IPS-NIHi7 (cell line): Measurements from ENCODE around the gene GRIK2.

Experiments
- DNase-seq: peaks from one replicate; pipeline ENCODE4 v3.0.0; 2012; ENCODE audit warnings: mixed read lengths; ENCODE audit errors: extremely low spot score

Gene GRIK2

DNA sequence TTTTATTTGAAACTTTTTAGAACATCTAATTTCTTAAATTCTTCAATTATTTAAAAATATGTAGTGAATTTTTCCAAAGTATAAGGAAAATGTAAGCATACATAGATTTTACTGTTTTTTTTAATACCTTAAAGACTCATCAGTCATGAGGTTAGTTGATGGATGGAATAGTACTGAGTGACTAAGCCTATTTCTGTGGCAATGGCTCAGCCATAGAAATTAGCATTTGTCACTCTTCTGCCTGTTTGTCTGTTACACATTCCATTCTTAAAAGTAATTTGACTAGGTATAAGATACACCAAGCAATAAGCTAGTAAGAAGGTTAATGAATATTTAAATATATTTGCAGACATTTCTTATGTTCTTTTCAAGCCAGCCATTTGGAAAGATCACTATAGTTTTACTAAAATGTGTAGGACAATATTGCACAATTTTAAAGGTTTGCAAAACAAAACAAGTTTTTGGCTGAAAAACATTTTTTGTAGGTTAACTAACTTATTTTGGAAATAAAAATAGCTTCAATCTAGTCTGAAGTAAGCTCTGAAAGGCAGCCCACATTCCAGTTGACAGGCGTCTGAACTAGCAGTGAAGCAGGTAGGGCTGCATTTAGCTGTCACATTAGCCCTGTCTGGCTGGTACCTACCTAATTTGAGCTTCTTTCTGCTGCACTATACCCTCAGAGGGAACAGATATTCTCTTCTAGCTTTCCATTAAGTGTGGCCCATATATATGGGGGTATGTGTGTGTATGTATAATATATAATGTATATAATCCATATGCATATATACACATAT, 385.7 kb downstream of the GRIK2 start:
- DNase-seq: no peak

DNA sequence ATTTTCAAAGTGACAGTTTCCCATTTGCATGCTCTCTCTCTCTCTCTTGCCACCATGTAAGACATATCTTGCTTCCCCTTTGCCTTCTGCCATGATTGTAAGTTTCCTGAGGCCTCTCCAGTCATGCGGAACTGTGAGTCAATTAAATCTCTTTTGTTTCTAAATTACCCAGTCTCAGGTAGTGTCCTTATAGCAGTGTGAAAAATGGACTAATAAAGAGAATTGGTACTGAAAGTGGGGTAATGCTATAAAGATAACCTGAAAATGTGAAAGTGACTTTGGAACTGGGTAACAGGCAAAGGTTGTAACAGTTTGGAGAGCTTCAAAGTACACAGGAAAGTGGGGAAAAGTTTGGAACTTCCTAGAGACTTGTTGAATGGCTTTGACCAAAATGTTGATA, 389.8 kb downstream of the GRIK2 start:
- no peak for DNase-seq

DNA sequence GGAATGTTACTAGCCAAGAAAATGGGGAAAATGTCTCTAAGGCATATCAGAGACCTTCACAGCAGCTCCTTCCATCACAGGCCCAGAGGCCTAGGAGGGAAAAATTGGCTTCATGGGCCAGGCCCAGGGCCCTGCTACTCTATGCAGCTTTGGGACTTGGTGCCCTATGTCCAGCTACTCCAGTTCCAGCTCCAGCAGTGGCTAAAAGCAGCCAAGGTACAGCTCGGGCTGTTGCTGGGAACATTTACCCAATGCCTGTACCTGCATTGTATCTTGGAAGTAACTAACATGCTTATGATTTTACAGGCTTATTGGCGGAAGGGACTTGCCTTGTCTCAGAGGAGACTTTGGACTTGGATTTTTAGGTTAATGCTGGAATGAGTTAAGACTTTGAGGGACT, 390.6 kb downstream of the GRIK2 start:
- DNase-seq: no peak

DNA sequence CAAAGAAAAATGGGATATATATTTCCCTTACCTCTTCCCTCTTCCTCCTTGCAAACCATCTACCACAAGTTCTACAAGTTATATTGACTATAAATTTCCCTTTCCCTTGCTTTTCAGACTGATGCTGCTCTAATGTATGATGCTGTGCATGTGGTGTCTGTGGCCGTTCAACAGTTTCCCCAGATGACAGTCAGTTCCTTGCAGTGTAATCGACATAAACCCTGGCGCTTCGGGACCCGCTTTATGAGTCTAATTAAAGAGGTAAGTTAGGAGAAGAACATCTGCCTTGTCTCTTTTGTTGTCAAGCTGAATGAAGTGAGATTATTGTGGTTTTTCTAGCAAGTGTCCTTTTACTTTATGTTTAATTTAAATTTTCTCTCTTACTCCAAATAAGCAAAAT, 406.0 kb downstream of the GRIK2 start:
- DNase-seq: no peak

DNA sequence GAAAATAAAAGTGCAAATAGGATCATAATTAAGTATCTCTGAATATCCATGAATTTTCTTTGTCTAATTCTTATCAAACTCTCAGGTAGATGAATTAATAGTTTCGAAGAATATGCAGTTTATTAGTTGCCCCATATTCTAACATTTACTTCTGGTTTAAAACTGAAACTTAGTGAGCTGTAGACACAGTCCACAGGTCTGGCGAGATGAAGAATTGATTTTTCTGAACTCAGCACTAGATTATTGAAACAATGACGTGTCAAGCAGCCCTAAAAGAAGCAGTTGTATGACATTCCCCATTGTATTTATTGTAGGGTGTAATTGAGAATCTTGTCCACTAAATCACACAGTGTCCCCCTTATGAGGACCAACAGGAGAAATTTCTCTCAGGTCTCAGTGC, 407.1 kb downstream of the GRIK2 start:
- no peak for DNase-seq

DNA sequence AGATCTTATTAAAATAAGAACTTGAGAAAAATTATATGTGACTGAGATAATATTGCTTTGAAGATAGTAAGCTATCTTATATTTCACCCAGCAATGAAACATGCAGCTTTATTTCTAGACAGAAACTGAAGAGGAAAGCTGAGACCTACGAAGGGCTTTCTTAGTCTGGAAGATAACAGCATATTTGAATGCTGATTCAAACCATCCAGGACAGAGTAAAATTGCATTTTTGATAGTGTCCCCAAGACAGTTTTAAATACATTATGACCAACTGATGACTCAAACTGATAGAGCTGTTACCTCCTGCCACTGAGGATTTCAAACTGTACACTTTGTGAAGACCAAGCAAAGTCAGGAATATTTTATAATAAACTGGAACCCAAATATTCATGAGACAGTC, 409.6 kb downstream of the GRIK2 start:
- no peak for DNase-seq

DNA sequence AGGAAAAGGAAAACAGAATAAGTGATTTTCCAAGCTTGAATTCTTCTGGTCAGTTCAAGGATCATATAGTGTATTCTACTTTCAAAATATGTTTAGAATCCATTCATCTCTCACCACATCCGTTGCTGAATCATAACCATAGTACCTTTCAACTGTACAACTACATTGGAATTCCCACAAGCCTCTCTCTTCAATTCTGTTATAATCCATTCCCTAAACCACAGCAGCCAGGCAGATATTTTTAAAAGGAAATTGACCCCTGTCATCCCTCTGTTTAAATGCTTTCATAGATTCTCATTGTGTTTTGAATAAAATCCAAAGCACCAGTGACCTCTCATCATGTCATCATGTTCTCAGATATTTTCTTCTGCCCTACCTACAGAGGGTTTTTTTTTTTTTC, 412.7 kb downstream of the GRIK2 start:
- DNase-seq: no peak

DNA sequence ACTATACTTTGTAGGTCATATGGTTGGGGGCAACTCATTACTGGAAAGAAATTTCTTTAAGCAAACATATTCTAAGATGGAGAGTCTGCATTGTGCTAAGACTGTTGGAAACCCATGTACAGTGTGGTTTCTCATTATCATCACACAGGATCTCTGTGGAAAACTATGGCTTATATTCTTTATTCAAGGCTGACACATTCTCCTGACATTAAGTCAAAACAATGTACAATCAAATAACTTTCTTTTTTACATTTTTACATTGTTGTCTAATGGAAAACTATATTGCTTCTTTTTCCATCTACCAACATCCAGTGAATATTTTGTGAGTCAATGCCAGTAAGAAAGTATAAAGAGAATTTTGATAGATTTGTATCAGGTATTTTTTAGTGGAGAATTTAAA, 417.6 kb downstream of the GRIK2 start:
- DNase-seq: no peak

DNA sequence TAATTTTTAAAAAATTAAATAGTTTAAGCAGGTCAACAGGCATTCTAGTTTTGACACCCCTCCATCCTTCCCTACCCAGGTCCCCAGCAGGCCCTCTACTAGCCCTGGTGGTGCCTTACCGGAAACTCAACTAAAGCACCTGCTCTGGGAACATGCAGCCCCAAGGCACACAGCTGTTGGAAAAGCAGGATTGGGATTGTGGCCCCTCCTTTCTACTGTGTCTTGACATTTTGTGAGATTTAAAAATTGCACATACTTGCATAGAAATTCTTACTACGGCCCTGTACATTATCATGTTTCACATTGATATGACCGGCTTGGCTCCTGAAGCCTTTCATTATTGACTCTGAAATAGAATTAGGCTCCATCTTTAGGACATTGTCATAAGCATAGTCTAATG, 423.2 kb downstream of the GRIK2 start:
- DNase-seq: peak; percentile 9

DNA sequence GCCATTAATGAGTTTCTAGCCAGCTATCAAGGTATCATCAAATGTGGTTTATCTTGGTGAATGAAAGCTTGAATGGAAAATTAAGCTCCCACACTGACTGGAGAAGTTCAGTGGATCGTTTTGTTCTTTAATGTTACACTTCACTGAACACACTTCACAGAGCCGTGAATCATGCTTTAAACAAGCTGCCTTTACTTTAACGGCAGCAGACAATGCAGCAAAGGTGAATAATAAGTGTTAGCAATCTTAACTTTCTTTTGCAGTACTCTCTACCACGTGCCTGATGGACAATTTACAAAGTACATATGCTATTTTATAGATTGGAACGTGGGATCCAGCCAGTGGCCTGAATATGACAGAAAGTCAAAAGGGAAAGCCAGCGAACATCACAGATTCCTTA, 424.5 kb downstream of the GRIK2 start:
- no peak for DNase-seq

DNA sequence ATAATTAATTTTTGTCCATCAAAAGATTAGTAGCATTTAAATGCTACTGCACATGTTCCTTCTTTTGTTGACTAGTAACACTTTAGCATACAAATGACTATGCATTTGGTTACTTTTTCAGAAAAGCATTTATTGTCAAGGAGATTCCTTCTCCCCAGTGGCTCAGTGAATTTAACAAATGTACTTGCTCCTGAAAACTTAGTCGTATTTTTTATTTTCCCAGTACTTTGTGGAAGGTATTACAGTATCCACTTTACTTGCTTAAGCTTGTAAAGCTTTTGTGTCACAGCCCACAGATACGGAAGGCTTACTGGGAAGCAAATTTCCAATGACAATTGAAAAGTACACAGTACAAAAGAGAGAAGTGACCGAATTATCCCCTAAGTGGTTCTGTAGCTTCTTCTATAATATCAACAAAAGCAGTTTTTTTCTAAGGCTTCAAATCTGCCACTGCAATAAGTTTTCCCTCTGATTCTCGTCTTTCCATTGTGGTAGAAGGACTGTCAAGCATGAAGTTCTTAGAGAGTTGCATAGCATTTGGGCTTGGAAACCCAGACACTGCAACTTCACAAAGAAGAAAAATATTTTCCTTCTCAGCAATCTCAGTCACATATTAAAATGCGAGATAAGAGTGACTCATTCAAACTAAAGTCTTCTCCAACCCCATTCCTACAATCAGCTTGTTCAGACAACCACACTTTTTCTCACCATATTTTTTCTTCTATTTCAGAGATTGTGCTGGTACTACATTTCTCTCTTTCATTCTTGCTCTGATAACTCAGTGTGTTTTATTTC, 431.2 kb downstream of the GRIK2 start:
- no peak for DNase-seq

DNA sequence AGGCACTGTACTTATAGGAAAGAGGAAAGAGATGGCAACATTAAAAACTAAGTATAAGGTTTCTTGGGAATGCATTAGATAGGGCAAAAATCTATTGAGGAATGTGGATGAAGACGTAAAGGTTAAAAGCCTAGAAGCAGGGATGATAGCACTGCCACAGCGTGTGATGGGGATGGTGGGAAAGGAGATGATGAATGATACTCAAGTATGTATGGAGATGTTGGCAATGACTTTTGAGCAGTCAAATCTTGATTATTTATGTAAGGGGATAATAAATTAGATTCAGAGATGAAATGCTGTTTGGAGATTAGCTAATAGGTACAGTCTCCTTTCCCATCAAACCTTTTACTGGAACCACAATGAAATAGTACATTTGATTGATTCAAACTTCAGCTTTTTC, 432.8 kb downstream of the GRIK2 start:
- DNase-seq: no peak

DNA sequence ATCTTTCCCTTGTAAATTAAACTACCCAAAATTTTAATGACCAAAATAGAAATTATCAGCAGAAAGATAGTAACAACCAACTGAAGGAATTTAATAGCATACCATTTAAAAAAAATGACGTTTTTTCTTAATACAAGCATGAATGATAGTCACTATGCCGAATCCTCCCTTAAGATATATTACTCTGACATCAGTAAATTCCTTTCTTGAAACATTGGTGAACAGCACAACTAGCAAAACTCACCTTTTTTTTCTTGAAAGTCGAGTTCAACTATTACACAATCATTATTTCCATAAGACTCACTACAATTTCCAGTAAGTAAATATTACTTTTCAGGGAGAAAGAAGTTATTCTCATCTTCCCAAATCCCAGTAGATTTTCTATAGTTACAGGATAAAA, 433.2 kb downstream of the GRIK2 start:
- no peak for DNase-seq

DNA sequence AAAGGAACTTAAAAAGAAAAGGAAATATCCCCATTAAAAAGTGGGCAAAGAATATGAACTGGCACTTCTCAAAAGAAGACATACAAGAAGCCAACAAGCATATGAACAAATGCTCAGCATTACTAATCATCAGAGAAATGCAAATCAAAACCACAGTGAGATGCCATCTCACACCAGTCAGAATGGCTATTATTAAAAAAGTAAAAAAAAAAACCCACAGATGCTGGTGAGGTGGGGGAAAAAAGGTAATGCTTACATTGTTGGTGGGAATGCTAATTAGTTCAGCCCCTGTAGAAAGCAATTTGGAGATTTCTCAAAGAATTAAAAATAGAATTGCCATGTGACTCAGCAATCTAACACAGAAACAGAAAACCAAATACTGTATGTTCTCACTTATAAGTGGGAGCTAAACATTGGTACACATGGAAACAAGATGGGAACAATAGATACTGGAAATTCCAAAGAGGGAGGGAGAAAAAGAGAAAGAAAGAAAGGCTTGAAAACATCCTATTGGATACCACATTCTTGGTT, 437.1 kb downstream of the GRIK2 start:
- no peak for DNase-seq

DNA sequence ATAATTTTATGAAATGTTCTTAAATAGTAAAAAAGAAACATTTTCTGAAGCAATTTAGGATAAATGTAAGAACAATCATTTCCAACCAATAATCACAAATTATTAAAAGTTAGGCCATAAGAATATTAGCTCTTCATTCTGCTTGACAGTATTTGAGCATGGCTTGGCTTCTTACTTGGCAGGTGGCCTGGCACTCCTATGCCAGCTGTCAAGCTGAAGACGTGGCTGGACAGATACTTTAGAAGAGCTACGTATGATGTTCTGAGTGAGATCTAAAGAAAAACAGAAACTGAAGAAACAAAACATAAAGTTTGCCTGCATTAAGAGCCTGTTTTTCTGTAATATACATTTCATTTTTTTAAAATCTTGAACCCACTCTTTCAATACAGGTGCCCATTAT, 438.9 kb downstream of the GRIK2 start:
- DNase-seq: no peak

DNA sequence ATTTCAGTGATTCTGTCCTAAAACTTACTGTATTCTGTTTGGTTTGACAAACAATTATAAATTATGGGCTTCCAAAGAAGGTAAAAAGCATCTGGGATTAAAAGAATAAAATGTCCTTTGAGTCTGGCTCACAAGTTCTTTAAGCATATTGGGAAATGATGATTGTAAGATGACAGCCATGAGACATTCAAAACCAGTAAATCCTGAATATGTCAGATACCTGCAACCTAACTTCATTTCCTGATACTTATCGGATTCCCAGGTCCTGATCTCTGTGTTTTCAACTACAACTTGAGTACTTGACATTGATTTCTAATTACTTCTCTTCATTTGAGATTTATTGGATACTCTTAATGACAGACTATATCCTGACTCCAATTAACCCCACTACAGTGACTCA, 446.6 kb downstream of the GRIK2 start:
- no peak for DNase-seq

DNA sequence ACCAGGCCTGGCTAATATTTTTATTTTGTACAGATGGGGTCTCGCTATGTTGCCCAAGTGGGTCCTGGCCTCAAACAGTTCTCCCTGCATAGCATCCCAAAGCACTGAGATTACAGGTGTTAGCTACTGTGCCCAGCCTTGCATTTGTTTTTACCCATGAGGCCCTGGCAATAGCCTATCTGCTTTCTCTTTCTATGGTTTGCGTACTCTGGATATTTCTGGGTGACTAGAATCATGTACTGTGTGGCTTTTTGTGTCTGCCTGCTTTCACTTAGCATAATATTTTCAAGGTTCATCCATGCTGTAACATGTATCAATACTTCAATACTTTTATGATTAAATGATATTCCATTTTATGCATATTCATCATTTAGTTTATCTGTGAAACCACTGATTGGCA, 451.7 kb downstream of the GRIK2 start:
- no peak for DNase-seq

DNA sequence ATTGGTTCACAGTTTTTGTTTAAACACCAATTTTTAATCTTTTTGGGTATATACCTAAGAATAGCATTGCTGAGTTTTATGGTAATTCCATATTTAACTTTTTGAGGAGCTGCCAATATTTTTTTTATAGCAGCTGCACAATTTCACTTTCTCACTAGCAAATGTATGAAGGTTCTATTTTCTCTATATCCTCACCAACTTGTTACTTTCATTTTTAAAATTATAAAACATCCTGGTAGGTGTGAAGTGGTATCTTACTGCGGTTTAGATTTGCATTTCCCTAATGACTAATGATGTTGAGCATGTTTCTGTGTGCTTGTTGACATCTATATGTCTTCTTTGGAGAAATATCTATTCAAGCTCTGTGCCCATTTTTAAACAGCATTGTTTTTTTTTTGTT, 452.1 kb downstream of the GRIK2 start:
- DNase-seq: no peak

DNA sequence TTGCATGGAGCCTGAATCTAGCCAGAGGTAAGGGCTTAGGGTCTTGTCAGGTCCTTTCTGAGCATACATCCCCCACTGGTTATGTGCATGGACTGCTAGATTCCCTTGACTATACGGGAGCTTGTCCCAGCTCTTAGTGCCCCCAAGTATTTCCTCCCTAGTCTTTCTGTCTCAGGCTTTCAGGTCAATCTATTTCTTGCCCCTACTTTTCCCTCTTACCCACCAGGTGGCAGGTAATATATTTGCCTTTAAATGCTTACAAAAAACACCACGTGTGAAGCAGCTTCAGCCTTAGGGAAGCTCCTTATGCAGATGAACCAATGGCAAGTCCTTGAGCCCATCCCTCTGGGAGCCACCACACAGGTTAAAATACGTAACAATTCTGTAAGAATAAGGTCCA, 454.2 kb downstream of the GRIK2 start:
- peak; percentile 47 for DNase-seq

DNA sequence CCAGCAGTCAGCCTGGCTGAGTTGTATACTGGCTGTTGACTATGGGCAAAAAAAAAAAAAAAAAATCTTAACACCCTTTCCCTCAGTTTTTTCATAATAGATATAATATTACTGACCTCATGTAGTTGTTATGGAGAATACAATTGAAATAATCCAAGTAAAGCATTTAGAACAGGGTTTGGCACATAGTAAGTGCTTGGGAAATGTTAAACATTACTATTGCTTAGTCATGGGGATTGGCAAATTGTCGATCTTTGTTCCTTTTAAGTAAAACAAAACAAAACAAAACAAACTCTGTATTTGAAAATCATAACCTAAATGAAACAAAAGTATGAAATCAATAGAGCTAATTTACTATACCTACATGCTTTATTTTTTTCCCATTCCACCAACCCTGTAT, 458.4 kb downstream of the GRIK2 start:
- no peak for DNase-seq

DNA sequence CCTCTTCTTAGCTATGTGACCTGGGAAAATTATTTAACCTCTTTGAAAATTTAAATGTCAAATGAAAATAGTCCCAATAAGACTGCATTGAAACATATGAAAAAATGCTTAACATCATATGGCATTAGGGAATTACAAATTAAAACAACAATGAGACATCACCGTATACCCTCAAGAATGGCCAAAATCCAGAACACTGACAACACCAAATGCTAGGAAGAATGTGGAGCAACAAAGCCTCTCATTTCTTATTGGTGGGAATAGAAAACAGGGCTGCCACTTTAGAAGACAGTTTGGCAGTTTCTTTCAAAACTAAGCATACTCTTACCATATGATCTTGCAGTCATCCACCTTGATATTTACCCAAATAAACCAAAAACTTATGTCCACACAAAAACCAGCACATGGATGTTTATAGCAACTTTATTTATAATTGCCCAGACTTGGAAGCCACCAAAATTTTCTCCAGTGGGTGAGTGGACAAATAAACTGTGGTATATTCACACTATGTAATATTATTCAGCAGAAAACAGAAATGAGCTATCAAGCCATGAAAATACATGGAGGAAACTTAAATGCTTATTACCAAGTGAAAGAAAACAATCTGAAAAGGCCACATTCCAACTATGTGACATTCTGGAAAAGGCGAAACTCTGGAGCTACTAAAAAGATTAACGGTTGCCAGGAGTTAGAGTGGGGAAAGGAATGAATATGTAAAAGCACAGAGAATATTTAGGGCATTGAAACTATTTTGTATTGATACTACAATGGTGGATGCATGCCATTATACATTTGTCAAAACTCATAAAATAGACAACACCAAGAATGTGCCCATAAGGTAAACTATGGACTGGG, 459.9 kb downstream of the GRIK2 start:
- no peak for DNase-seq

DNA sequence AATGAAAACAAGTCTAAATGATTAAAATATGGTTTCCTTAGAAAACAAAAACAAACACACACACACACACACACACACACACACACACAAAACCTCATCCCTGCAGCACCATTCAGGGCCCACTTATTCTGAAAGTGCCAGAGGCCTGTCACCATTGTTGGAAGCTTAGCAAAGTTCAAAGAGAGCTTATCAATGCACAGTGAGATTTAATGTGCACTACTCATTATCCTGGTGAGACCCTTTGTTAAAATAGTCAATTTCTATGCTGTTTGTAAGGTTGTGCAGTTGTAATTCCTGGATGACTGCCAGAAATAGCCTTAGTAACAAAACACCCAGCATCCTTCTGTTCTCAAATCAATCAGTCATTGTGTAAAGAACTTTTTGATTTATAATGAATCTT, 482.9 kb downstream of the GRIK2 start:
- no peak for DNase-seq
